Measurements from ENCODE around the gene MUC5AC.

DNA sequence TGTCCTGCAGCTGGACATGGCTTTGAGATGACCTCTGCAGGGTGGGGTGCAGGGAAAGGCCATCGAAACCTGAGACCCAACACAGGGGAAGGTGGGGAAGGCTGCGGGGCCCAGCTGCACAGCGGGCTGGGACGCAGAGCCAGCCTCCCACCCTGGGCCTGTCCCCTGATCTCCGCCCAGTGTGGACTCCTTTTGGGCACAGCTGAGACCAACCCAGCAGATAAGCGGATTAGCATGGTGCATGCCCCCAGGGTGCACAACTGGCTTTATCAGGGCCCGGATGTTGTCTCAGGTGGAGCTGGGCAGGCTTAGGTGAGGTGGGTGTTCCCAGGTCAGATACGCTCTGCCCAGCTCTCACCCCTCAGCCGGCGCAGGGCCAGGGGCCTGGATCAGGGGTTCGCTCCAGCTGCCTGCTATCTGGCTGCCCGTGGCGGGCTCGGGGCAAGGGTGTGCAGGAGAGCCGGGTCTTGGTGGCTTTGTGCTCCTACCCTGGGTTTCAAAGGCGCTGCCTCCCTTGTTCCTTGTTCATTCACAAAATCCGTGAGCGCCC is 28.1 kb upstream of the MUC5AC start:
- TF ChIP-seq EZH2 (IDR thresholded peaks at IDR 0.05) (no peak), POLR2AphosphoS5 (IDR thresholded peaks at IDR 0.05; ENCODE audit: borderline replicate concordance, low read depth, low read length) (no peak), FOXP2 (optimal IDR thresholded peaks at IDR 0.05; ENCODE audit: control extremely low read depth, extremely low read length, insufficient read depth) (no peak)

All from SK-N-MC (cell line).